Cerebellar cortex (tissue), 1 donor: ENCODE data around the gene GNAT2.
A peak's percentile ranks its signal among the peaks of the same experiment; 100 is the strongest.

Experiments used
- DNase-seq: peaks from one replicate; pipeline ENCODE4 v3.0.0-alpha.2; 2015; ENCODE audit warnings: low spot score

GNAT2 gene

GRCh38 chr1:109627692-109628399, 8.4 kb upstream of the GNAT2 start:
- no peak for DNase-seq

- DNase-seq, result no peak
These were observed 7.4 kb upstream of the GNAT2 start for GRCh38 chr1:109626682-109627408.

- no peak for DNase-seq
These were observed 6.5 kb upstream of the GNAT2 start for GRCh38 chr1:109625601-109626560.

GRCh38 chr1:109625176-109625575, 5.8 kb upstream of the GNAT2 start:
- no peak for DNase-seq

GRCh38 chr1:109624201-109625010, 5.0 kb upstream of the GNAT2 start:
- DNase-seq, result no peak

- DNase-seq, result no peak
These were observed 4.3 kb upstream of the GNAT2 start for GRCh38 chr1:109623601-109624161.

GRCh38 chr1:109622895-109623294, 3.5 kb upstream of the GNAT2 start:
- no peak for DNase-seq

- DNase-seq, result no peak
These were observed 2.9 kb upstream of the GNAT2 start for GRCh38 chr1:109622137-109622892.

GRCh38 chr1:109621379-109622136, 2.1 kb upstream of the GNAT2 start:
- DNase-seq, result peak; percentile 35

- DNase-seq, result peak; percentile 91
These were observed 1.4 kb upstream of the GNAT2 start for GRCh38 chr1:109620841-109621286.

GRCh38 chr1:109620401-109620791, 980 bp upstream of the GNAT2 start:
- DNase-seq, result peak; percentile 55

GRCh38 chr1:109618661-109619575, 498 bp downstream of the GNAT2 start:
- no peak for DNase-seq

- DNase-seq, result no peak
These were observed 2.1 kb downstream of the GNAT2 start for GRCh38 chr1:109617291-109617801.

GRCh38 chr1:109616391-109616790, 3.0 kb downstream of the GNAT2 start:
- DNase-seq, result no peak

GRCh38 chr1:109615879-109616278, 3.5 kb downstream of the GNAT2 start:
- no peak for DNase-seq

GRCh38 chr1:109613361-109614147, 5.9 kb downstream of the GNAT2 start:
- no peak for DNase-seq

- no peak for DNase-seq
These were observed 8.0 kb downstream of the GNAT2 start for GRCh38 chr1:109611308-109611990.
